ENCODE measurements around the gene GNA15.

The GNA15 gene

GRCh38 chr19:3105641-3106508 lies 30.0 kb upstream of the GNA15 start:
- Histone ChIP-seq H3K36me3 (replicated peaks; ENCODE audit: low read depth, low read length) (no peaks in the 10 kb centered on the region), H3K27ac (ENCODE audit: low read length) (no peak overlapping the region), H3K27me3 (ENCODE audit: low read depth, low read length) (no peaks in the 10 kb centered on the region), H3K4me1 (ENCODE audit: low read length) (peaks cover 9% of the 10 kb centered on the region), H3K4me3 (ENCODE audit: low read length) (no peak overlapping the region), H3K79me2 (ENCODE audit: low read length) (no peaks in the 10 kb centered on the region), H4K20me1 (ENCODE audit: insufficient read depth, low read length) (no peaks in the 10 kb centered on the region), H3K9ac (ENCODE audit: low read length) (no peak overlapping the region), H3K9me3 (ENCODE audit: insufficient read depth, low read length) (no peaks in the 10 kb centered on the region), H3K4me2 (ENCODE audit: low read length) (no peak overlapping the region), H2AFZ (ENCODE audit: low read depth, low read length) (no peak overlapping the region)
- TF ChIP-seq EZH2phosphoT487 (IDR thresholded peaks at IDR 0.05; ENCODE audit: low read depth) = no peak
- TF ChIP-seq CTCF (IDR thresholded peaks at IDR 0.05; ENCODE audit: low read depth, low read length) = no peak

- Histone ChIP-seq H4K20me1 (ENCODE audit: insufficient read depth, low read length) (no peaks in the 10 kb centered on the region), H2AFZ (ENCODE audit: low read depth, low read length) (no peak overlapping the region), H3K4me2 (ENCODE audit: low read length) (no peak overlapping the region), H3K36me3 (replicated peaks; ENCODE audit: low read depth, low read length) (no peaks in the 10 kb centered on the region), H3K27me3 (ENCODE audit: low read depth, low read length) (no peaks in the 10 kb centered on the region), H3K79me2 (ENCODE audit: low read length) (no peaks in the 10 kb centered on the region), H3K9ac (ENCODE audit: low read length) (no peak overlapping the region), H3K9me3 (ENCODE audit: insufficient read depth, low read length) (no peaks in the 10 kb centered on the region), H3K4me1 (ENCODE audit: low read length) (peaks cover 9% of the 10 kb centered on the region), H3K4me3 (ENCODE audit: low read length) (no peak overlapping the region), H3K27ac (ENCODE audit: low read length) (no peak overlapping the region)
- no peak for TF ChIP-seq EZH2phosphoT487 (IDR thresholded peaks at IDR 0.05; ENCODE audit: low read depth)
- no peak for TF ChIP-seq CTCF (IDR thresholded peaks at IDR 0.05; ENCODE audit: low read depth, low read length)
Measured at GRCh38 chr19:3106509-3107141, 29.2 kb upstream of the GNA15 start.

- no peaks in the 10 kb centered on the region for H3K27me3 ChIP-seq (ENCODE audit: low read depth, low read length)
- H3K4me3 ChIP-seq (ENCODE audit: low read length) = no peak overlapping the region
- H3K4me1 ChIP-seq (ENCODE audit: low read length) = peaks cover 9% of the 10 kb centered on the region
- H3K79me2 ChIP-seq (ENCODE audit: low read length) = no peaks in the 10 kb centered on the region
- H3K9me3 ChIP-seq (ENCODE audit: insufficient read depth, low read length) = no peaks in the 10 kb centered on the region
- H3K27ac ChIP-seq (ENCODE audit: low read length) = no peak overlapping the region
- H4K20me1 ChIP-seq (ENCODE audit: insufficient read depth, low read length) = no peaks in the 10 kb centered on the region
- TF ChIP-seq CTCF (IDR thresholded peaks at IDR 0.05; ENCODE audit: low read depth, low read length) (no peak), EZH2phosphoT487 (IDR thresholded peaks at IDR 0.05; ENCODE audit: low read depth) (no peak)
- no peaks in the 10 kb centered on the region for H3K36me3 ChIP-seq (replicated peaks; ENCODE audit: low read depth, low read length)
- H2AFZ ChIP-seq (ENCODE audit: low read depth, low read length) = no peak overlapping the region
- no peak overlapping the region for H3K9ac ChIP-seq (ENCODE audit: low read length)
- no peak overlapping the region for H3K4me2 ChIP-seq (ENCODE audit: low read length)
Measured at GRCh38 chr19:3107658-3108057, 28.2 kb upstream of the GNA15 start.

- Histone ChIP-seq H3K27ac (ENCODE audit: low read length) (no peak overlapping the region), H3K4me2 (ENCODE audit: low read length) (peak overlapping the region; percentile 60), H3K9me3 (ENCODE audit: insufficient read depth, low read length) (no peaks in the 10 kb centered on the region), H3K4me1 (ENCODE audit: low read length) (peaks cover 9% of the 10 kb centered on the region), H3K36me3 (replicated peaks; ENCODE audit: low read depth, low read length) (no peaks in the 10 kb centered on the region), H3K9ac (ENCODE audit: low read length) (0 out of 2 replicates have a peak overlapping the region, but pooled peaks have one; percentile 26), H2AFZ (ENCODE audit: low read depth, low read length) (peak overlapping the region; percentile 91), H3K27me3 (ENCODE audit: low read depth, low read length) (no peaks in the 10 kb centered on the region), H3K79me2 (ENCODE audit: low read length) (no peaks in the 10 kb centered on the region), H3K4me3 (ENCODE audit: low read length) (no peak overlapping the region), H4K20me1 (ENCODE audit: insufficient read depth, low read length) (no peaks in the 10 kb centered on the region)
- no peak for TF ChIP-seq EZH2phosphoT487 (IDR thresholded peaks at IDR 0.05; ENCODE audit: low read depth)
- peak; percentile 93 for TF ChIP-seq CTCF (IDR thresholded peaks at IDR 0.05; ENCODE audit: low read depth, low read length)
Measured at GRCh38 chr19:3108775-3109174, 27.1 kb upstream of the GNA15 start.

Data from OCI-LY3 (cell line).